ENCODE results near the gene HOXA7. TPM values are rescaled to one million over a fixed set of nuclear protein-coding genes. Genes with fewer than 3 reads are reported as not detected.

HOXA7 gene
- total RNA-seq, 1 experiment from 2014 or later = 0.56 TPM

- no peak for DNase-seq (ENCODE audit: low spot score)
- ChIA-PET CTCF (no interaction called here), POLR2A (ENCODE audit: low non-redundant PET) (no interaction called here)
- H3K4me1 ChIP-seq (ENCODE audit: insufficient read depth, low read length, poor library complexity, severe bottlenecking) = peaks cover 7% of the 10 kb centered on the region
- H3K36me3 ChIP-seq (ENCODE audit: insufficient read depth, low read length, poor library complexity, severe bottlenecking) = no peaks in the 10 kb centered on the region
- H3K4me3 ChIP-seq (ENCODE audit: low read depth, low read length, poor library complexity, severe bottlenecking) = no peak overlapping the region
- no TSS peak for BruUV-seq (replicated peaks)
- intact Hi-C loops (cut with micrococcal nuclease; ENCODE audit: unreplicated experiment) = no loop called here
- TF ChIP-seq EZH2 (IDR thresholded peaks at IDR 0.05; ENCODE audit: borderline replicate concordance, low read depth, low read length, poor library complexity, severe bottlenecking) = peak; percentile 94
- TF ChIP-seq CTCF (conservative IDR thresholded peaks at IDR 0.05; ENCODE audit: low read depth, low read length) = no peak
- no peaks in the 10 kb centered on the region for H3K9me3 ChIP-seq (ENCODE audit: low read depth, low read length, poor library complexity, severe bottlenecking)
- H3K27ac ChIP-seq (ENCODE audit: low read depth, low read length, poor library complexity, severe bottlenecking) = no peak overlapping the region
- peaks cover 77% of the 10 kb centered on the region for H3K27me3 ChIP-seq (replicated peaks; ENCODE audit: insufficient read depth, low read depth, low read length, poor library complexity)
Observed at GRCh38 chr7:27154901-27155815, 1.3 kb downstream of the HOXA7 start.

DNA sequence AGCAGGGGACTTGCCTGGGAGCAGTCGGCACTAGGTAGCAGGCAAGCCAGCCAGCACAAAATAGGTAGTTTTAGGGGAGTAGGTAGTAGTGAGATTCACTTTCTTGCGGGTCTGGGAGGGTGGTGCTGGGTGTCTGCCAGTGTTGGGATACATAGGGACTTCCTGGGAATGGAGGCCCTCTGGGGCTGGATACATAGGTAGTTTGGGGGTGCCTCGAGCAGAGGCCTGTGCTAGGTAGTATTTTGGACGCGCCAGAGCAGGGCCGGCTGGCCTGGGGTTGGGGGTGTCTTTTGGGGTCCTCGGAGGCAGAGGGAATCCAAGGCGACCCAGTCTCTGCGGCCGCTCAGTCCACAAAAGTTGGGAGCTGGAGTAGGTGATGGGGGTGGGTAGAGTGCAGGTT, 2.1 kb downstream of the HOXA7 start:
- intact Hi-C loops (cut with micrococcal nuclease; ENCODE audit: unreplicated experiment) = no loop called here

DNA sequence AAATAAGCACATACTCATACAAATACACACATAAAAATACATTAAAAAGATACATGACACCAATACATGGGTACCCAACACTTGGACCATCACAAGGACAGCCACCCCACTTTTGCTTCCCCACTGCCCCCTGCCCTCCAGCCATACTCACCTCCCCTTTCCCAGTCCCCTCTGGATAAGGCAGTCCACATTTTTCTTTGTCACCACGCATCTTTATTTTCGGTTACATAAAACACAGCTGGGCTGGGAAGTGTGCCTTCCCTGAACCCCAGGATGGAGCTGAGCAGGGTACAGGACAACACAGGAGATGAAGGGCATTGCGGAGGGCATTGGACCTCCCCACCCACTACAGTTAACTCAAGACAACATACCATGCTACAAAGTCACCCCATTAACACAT, 2.9 kb downstream of the HOXA7 start:
- H3K4me3 ChIP-seq (ENCODE audit: low read depth, low read length, poor library complexity, severe bottlenecking) = no peak overlapping the region
- TF ChIP-seq CTCF (conservative IDR thresholded peaks at IDR 0.05; ENCODE audit: low read depth, low read length) (no peak), EZH2 (IDR thresholded peaks at IDR 0.05; ENCODE audit: borderline replicate concordance, low read depth, low read length, poor library complexity, severe bottlenecking) (no peak)
- H3K27me3 ChIP-seq (replicated peaks; ENCODE audit: insufficient read depth, low read depth, low read length, poor library complexity) = peaks cover 93% of the 10 kb centered on the region
- no TSS peak for BruUV-seq (replicated peaks)
- H3K36me3 ChIP-seq (ENCODE audit: insufficient read depth, low read length, poor library complexity, severe bottlenecking) = no peaks in the 10 kb centered on the region
- ChIA-PET CTCF (no interaction called here), POLR2A (ENCODE audit: low non-redundant PET) (no interaction called here)
- H3K9me3 ChIP-seq (ENCODE audit: low read depth, low read length, poor library complexity, severe bottlenecking) = no peaks in the 10 kb centered on the region
- H3K4me1 ChIP-seq (ENCODE audit: insufficient read depth, low read length, poor library complexity, severe bottlenecking) = peaks cover 7% of the 10 kb centered on the region
- intact Hi-C loops (cut with micrococcal nuclease; ENCODE audit: unreplicated experiment) = no loop called here
- no peak for DNase-seq (ENCODE audit: low spot score)
- no peak overlapping the region for H3K27ac ChIP-seq (ENCODE audit: low read depth, low read length, poor library complexity, severe bottlenecking)

More for the DNA sequence above, 2.1 kb downstream of the HOXA7 start:
- Histone ChIP-seq H3K27ac (ENCODE audit: low read depth, low read length, poor library complexity, severe bottlenecking) (no peak overlapping the region), H3K4me1 (ENCODE audit: insufficient read depth, low read length, poor library complexity, severe bottlenecking) (peaks cover 7% of the 10 kb centered on the region), H3K4me3 (ENCODE audit: low read depth, low read length, poor library complexity, severe bottlenecking) (no peak overlapping the region), H3K9me3 (ENCODE audit: low read depth, low read length, poor library complexity, severe bottlenecking) (no peaks in the 10 kb centered on the region), H3K27me3 (replicated peaks; ENCODE audit: insufficient read depth, low read depth, low read length, poor library complexity) (peaks cover 85% of the 10 kb centered on the region), H3K36me3 (ENCODE audit: insufficient read depth, low read length, poor library complexity, severe bottlenecking) (no peaks in the 10 kb centered on the region)
- TF ChIP-seq EZH2 (IDR thresholded peaks at IDR 0.05; ENCODE audit: borderline replicate concordance, low read depth, low read length, poor library complexity, severe bottlenecking) = no peak
- TF ChIP-seq CTCF (conservative IDR thresholded peaks at IDR 0.05; ENCODE audit: low read depth, low read length) = no peak
- DNase-seq (ENCODE audit: low spot score) = no peak
- no TSS peak for BruUV-seq (replicated peaks)
- POLR2A ChIA-PET (ENCODE audit: low non-redundant PET) = no interaction called here
- CTCF ChIA-PET = no interaction called here

Data from A673 (cell line).